ENCODE data around the gene S100PBP. TPM values are rescaled to one million over a fixed set of nuclear protein-coding genes. Genes with fewer than 3 reads are reported as not detected.

Gene S100PBP
- polyA plus RNA-seq, 2 of the 4 experiments (the other 2 are of a cell fraction), result 16.1 to 41.9 TPM

DNA sequence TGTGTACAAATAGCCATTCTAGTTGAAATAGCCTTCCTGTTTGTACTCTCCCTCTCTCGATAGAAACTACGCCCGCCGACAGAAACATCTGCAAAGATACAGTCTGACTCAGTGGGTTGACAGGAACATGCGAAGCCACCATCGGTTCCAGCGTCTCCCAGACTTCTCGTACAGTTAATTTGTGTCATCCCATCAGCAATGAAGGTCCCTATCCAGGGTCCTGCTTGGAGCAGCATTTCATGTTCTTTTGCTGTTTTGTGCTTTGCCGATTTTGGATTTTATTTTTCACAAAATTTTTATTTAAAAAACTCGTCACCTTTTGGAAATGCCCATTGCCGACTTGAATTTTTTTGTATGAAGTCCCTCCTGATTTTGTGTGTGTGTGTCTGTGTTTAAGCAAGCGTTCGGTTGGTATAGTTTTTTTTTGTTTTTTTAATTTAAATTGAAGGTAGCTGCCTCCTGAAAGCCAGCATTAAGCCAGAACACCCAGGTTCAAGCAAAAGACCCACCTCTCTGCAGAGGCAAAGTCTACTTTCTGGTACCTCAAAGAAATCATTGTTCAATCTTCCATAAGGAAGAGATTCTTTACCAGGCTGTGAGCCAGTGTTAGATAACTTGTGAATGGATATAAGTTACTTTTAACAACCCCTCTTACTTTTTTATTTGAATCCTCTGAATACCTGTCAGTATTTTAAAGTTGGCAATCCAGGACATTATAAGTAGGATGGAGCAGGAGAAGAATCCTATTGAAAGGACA lies 38.6 kb downstream of the S100PBP start:
- Histone ChIP-seq H3K4me3 (no peak overlapping the region), H3K9me3 (no peaks in the 10 kb centered on the region), H3K4me1 (no peaks in the 10 kb centered on the region), H3K4me2 (no peak overlapping the region), H3K27ac (no peak overlapping the region)
- ATAC-seq (no peak), DNase-seq (ENCODE audit: low read depth in 1 of 2, low spot score in 1 of 2) (no peak), FAIRE-seq (no peak)
- CTCF ChIA-PET, result no interaction called here
- POLR2A ChIA-PET, result no interaction called here
- 94% methylated on average over 13 of the region's 13 CpGs for WGBS (ENCODE audit: missing lambda C conversion rate)
- no peak for TF ChIP-seq CHD2 (IDR thresholded peaks at IDR 0.05; ENCODE audit: low read length, partially characterized antibody)
- no peak for TF ChIP-seq ZC3H11A (IDR thresholded peaks at IDR 0.05)
- no peak for TF ChIP-seq ZFP36 (IDR thresholded peaks at IDR 0.05; ENCODE audit: borderline replicate concordance, partially characterized antibody)
- TF ChIP-seq CTCF (IDR thresholded peaks at IDR 0.05), result no peak
- no peak for TF ChIP-seq MYC (IDR thresholded peaks at IDR 0.05; ENCODE audit: borderline replicate concordance, low read length)
- TF ChIP-seq FOXS1 (CRISPR knock-in tag; IDR thresholded peaks at IDR 0.05), result no peak
- no peak for TF ChIP-seq CBX2 (IDR thresholded peaks at IDR 0.05; ENCODE audit: borderline replicate concordance, low read depth)
- TF ChIP-seq NR3C1 (IDR thresholded peaks at IDR 0.05), result no peak
- no peak for TF ChIP-seq TFCP2L1 (CRISPR knock-in tag; IDR thresholded peaks at IDR 0.05)
- TF ChIP-seq JUN (IDR thresholded peaks at IDR 0.05), result no peak
- no peak for TF ChIP-seq MAZ (IDR thresholded peaks at IDR 0.05; ENCODE audit: borderline replicate concordance, low read depth, low read length)
- no peak for TF ChIP-seq CBX8 (IDR thresholded peaks at IDR 0.05)
- TF ChIP-seq, protein P1, sequence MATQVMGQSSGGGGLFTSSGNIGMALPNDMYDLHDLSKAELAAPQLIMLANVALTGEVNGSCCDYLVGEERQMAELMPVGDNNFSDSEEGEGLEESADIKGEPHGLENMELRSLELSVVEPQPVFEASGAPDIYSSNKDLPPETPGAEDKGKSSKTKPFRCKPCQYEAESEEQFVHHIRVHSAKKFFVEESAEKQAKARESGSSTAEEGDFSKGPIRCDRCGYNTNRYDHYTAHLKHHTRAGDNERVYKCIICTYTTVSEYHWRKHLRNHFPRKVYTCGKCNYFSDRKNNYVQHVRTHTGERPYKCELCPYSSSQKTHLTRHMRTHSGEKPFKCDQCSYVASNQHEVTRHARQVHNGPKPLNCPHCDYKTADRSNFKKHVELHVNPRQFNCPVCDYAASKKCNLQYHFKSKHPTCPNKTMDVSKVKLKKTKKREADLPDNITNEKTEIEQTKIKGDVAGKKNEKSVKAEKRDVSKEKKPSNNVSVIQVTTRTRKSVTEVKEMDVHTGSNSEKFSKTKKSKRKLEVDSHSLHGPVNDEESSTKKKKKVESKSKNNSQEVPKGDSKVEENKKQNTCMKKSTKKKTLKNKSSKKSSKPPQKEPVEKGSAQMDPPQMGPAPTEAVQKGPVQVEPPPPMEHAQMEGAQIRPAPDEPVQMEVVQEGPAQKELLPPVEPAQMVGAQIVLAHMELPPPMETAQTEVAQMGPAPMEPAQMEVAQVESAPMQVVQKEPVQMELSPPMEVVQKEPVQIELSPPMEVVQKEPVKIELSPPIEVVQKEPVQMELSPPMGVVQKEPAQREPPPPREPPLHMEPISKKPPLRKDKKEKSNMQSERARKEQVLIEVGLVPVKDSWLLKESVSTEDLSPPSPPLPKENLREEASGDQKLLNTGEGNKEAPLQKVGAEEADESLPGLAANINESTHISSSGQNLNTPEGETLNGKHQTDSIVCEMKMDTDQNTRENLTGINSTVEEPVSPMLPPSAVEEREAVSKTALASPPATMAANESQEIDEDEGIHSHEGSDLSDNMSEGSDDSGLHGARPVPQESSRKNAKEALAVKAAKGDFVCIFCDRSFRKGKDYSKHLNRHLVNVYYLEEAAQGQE (IDR thresholded peaks at IDR 0.05), result no peak
- no peak for TF ChIP-seq ELK1 (IDR thresholded peaks at IDR 0.05; ENCODE audit: low read depth, low read length)
- TF ChIP-seq ZNF302 (CRISPR knock-in tag; IDR thresholded peaks at IDR 0.05), result no peak
- no peak for TF ChIP-seq GATA3 (IDR thresholded peaks at IDR 0.05; ENCODE audit: borderline replicate concordance)
- no peak for TF ChIP-seq SREBF2 (IDR thresholded peaks at IDR 0.05)
- no peak for TF ChIP-seq JUNB (IDR thresholded peaks at IDR 0.05)
- no peak for TF ChIP-seq TP53 (CRISPR knock-in tag; IDR thresholded peaks at IDR 0.05)
- TF ChIP-seq RFX5 (IDR thresholded peaks at IDR 0.05), result no peak

GRCh38 chr1:32858136-32858535 lies 40.7 kb downstream of the S100PBP start:
- 92% methylated on average over 2 of the region's 2 CpGs for WGBS (ENCODE audit: missing lambda C conversion rate)
- Histone ChIP-seq H3K9me3 (no peaks in the 10 kb centered on the region), H3K27ac (no peak overlapping the region), H3K4me2 (no peak overlapping the region), H3K4me3 (no peak overlapping the region), H3K4me1 (no peaks in the 10 kb centered on the region)
- no peak for TF ChIP-seq CBX2 (IDR thresholded peaks at IDR 0.05; ENCODE audit: borderline replicate concordance, low read depth)
- no peak for TF ChIP-seq CHD2 (IDR thresholded peaks at IDR 0.05; ENCODE audit: low read length, partially characterized antibody)
- TF ChIP-seq, protein P2, sequence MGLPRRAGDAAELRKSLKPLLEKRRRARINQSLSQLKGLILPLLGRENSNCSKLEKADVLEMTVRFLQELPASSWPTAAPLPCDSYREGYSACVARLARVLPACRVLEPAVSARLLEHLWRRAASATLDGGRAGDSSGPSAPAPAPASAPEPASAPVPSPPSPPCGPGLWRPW (IDR thresholded peaks at IDR 0.05), result no peak
- CTCF ChIA-PET, result interaction anchor here (0.9 kb wide), 1 partner anchor 28 kb away, joined by 3 read pairs; the partner anchor contains the start of gene HPCA
- no peak for FAIRE-seq
- DNase-seq (ENCODE audit: low read depth in 1 of 2, low spot score in 1 of 2), result no peak
- ATAC-seq, result no peak
- POLR2A ChIA-PET, result no interaction called here

Measured in A549 (cell line).